T47D (cell line): ENCODE results near the gene ARHGEF40.
A peak's percentile ranks its signal among the peaks of the same experiment; 100 is the strongest.

ENCODE experiments used
- DNase-seq, 2 experiments: peaks; one replicate each; pipeline versions ENCODE4 v3.0.0 to v3.0.0-alpha.2; 2011 to 2012; ENCODE audit warnings: low read depth in 1 of 2, low spot score in 1 of 2
- JUND ChIP-seq: IDR thresholded peaks from 2 replicates; pipeline ENCODE4 v1.6.1; 2012; ENCODE audit warnings: low read depth
- in situ Hi-C: cut with HindIII; loops from 2 replicates; pipeline ENCODE4 v1.10.0; 2016; ENCODE audit warnings: low sequenced_read_pairs, low pct_unique_long_range_greater_than_20kb

Gene ARHGEF40

GRCh38 chr14:21102521-21103410, 32.7 kb downstream of the ARHGEF40 start:
- no peak for TF ChIP-seq JUND
- no peak for DNase-seq
- in situ Hi-C loops = no loop called here

DNA sequence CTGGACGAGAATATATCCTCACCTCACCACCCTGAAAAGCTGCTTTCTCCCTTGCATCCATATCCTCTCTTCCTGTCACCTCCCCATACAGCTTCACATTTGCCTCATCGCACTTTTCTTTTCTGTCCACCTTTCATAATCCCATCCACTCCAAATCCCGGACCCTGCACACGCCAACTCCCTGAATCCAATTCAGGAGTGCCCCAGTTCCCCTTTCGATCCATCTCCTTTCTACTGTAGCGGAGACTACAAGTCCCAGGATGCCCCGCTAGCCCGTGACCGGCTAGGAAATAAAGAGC, 33.3 kb downstream of the ARHGEF40 start:
- DNase-seq = no peak
- in situ Hi-C loops = no loop called here
- no peak for TF ChIP-seq JUND

DNA sequence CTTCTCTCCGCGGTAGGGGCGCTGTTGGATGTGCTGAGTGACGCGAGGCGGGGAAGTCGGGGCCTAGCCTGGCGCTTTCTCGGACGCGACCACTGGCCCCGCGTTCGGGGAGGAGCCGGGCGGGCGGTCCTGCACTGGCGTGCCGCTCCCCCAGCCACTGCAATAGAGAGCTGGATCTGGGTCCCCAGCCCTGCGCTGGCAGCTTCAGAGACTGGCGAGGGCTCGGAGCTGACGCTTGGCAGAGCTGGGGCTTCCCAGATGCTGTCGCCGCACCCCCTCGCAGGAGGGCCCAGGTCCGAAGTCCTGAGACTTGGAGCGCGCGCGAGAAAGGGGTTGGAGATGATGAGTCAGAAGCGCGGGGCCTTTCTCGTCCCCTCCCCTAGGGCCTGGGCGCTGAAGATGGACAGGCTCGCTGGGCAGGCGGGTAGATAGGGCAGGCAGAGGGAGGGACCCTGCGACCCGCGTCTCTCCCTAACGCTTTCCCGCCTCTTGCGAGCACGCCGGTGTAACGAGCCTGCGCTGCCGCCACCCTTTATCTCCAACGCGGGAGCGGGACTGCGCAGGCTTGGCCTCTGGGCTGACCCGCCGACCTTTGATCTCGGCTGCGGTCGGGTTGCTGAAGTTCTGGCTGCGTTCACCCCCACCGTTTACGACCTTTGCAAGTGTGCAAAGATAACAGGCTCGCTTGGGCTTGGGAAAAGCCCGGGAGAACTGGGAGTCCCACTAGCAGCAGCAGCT, 33.8 kb downstream of the ARHGEF40 start:
- in situ Hi-C loops = no loop called here
- DNase-seq = peak; percentile 91 to 95
- peak; percentile 72 for TF ChIP-seq JUND

GRCh38 chr14:21104448-21105060, 34.5 kb downstream of the ARHGEF40 start:
- in situ Hi-C loops = no loop called here
- peak in 1 of 2 experiments; percentile 82 for DNase-seq
- TF ChIP-seq JUND = no peak

DNA sequence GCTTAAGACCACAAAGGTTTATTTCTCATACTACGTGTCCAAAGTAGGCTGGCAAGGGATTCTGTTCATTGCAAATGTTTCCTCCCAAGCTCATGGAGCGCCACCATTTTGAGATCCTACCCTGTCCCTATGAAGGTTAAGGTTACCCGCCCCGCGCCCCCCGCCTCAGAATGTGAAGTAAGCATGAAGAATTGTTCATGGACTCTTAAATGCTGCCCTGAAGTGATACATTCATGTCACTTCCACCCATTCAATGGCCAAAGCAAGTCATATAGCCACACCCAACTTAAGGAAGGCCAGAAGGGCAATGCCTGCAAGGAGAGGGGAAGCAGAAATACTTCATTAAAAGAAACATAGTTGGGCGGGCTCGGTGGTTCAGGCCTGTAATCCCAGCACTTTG, 35.0 kb downstream of the ARHGEF40 start:
- in situ Hi-C loops = no loop called here
- no peak for TF ChIP-seq JUND
- no peak for DNase-seq

DNA sequence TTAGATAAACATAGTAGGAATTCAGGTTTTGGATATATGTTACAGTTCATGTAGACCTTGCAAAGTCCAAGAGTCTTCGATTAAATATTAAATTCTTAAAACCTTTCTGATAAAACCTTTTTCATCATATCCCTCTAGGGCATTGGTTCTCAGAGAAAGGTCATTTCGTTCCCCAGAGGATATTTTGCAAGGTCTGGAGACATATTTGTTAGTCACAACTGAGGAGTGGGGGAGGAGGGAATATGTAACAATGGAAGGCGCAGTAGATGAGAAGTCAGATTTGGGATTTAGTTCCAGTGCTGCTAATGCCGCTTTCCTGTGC, 36.0 kb downstream of the ARHGEF40 start:
- no peak for TF ChIP-seq JUND
- in situ Hi-C loops = no loop called here
- no peak for DNase-seq

GRCh38 chr14:21106498-21107282, 36.6 kb downstream of the ARHGEF40 start:
- DNase-seq = peak in 1 of 2 experiments; percentile 77
- no peak for TF ChIP-seq JUND
- in situ Hi-C loops = no loop called here

DNA sequence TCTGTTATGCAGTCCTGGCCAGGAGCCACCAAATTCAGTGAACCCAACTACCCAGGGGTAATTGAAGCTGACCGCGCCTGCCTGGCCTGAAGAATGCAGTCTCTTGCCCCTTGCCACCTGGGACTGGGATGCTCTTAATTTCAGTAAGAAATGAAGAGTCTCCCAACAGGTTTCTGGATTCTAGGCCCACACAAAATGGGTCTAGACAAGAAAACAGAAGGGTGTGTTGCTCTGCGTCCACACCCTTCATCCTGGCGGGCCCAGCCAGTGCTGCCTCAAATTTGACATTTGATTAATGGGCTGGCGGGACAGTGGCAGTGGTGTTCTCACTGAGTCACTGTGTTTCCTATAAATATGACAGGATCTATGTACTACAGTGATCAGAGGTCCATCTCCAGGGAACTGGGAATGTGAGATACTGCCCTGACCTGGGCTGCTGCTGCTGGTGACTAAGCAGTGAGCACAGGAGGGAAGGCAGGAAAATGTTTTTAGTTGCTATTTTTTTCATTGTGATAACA, 37.2 kb downstream of the ARHGEF40 start:
- in situ Hi-C loops = no loop called here
- no peak for TF ChIP-seq JUND
- no peak for DNase-seq

DNA sequence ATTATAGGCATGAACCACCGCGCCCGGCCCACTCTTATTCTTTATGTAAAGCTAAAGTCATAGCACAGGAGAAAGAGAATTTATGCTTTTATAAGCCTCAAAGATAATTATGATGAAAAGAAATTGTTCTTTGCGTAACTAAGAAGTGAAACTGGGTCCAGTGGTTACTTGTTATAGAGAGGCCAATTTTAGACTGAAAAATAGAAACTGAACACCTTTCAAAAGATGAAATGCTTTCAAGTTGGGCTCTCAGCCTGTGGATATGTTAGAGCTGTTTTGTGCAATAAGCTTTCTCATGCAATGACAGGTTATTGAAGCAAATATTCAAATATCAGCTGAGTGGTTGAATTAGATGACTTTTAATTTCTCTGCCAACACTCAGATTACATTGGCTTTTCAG, 38.7 kb downstream of the ARHGEF40 start:
- no peak for TF ChIP-seq JUND
- no peak for DNase-seq
- in situ Hi-C loops = no loop called here

DNA sequence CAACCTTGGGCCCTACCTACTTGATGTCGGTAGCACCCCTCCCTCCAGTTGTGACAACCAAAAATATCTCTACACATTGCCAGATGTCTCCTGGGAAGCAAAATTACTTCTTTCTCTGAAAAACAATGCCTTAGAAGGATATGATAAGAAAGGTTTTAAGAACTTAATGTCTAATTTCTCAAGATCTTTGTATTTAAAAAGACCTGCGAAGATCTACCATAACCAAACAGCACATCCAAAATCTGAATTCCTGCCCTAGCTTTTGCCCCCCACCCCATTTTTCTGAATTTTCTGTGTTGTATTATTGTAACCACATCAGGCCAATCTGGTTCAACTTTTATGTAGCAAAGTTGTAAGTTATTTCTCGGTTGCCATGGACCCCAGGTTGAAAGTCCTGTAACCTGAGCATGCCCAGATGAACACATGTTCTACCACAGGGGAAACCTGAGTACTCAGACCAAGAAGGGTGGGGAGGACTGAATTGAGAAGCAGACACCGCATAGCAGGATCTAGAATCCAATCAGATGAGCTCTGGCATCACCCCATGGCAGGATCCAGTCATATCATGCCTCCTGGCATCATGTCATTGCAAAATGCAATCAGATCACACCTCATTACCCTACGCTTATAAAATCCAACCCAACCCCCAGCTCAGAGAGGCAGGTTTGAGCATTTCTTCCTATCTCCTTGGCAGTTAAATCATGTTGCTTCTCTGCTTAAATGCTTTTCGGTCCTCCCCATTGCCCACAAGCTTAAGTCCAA, 39.5 kb downstream of the ARHGEF40 start:
- no peak for DNase-seq
- TF ChIP-seq JUND = no peak
- in situ Hi-C loops = no loop called here

GRCh38 chr14:21112255-21112654, 42.2 kb downstream of the ARHGEF40 start:
- in situ Hi-C loops = no loop called here
- DNase-seq = no peak
- no peak for TF ChIP-seq JUND

GRCh38 chr14:21113369-21113768, 43.3 kb downstream of the ARHGEF40 start:
- in situ Hi-C loops = no loop called here
- no peak for TF ChIP-seq JUND
- DNase-seq = no peak
